ENCODE data around the gene DDX24. TPM values are rescaled to one million over a fixed set of nuclear protein-coding genes. Genes with fewer than 3 reads are reported as not detected.

The DDX24 gene
- polyA plus RNA-seq, 2 donors: 45.6 to 58.3 TPM

DNA sequence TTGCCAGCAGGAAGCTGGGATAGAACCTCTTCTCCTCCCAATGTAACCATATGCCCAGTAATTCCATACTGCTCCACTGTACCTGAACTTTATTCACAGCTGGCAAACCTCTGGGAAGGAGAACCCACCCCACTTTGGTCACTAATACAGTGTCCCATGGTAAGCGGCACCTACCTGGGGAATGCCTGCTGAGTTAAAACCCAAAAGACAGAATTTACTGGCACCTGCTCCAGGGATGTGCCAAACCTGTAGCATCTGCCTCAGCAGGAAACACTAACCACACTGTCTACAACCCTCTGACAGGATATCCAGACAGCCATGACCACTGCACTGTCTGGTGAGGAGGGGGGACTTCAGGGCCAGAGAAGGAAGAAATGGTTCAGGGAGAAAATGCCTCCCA, 26.6 kb downstream of the DDX24 start:
- Histone ChIP-seq H3K27ac (ENCODE audit: low read depth in 2 of 2, low read length in 1 of 2) (no peak overlapping the region), H3K4me1 (ENCODE audit: control insufficient read depth in 2 of 2, insufficient read depth in 2 of 2, low read length in 1 of 2) (no peaks in the 10 kb centered on the region), H3K27me3 (ENCODE audit: control insufficient read depth in 1 of 2, insufficient read depth in 2 of 2, low read length in 2 of 2) (no peaks in the 10 kb centered on the region), H3K4me3 (ENCODE audit: low read depth in 1 of 2, low read length in 2 of 2) (no peak overlapping the region), H3K9me3 (ENCODE audit: control insufficient read depth in 2 of 2, insufficient read depth in 1 of 2, low read depth in 1 of 2, low read length in 1 of 2) (no peaks in the 10 kb centered on the region), H3K36me3 (ENCODE audit: control insufficient read depth in 2 of 2, insufficient read depth in 2 of 2, low read length in 1 of 2) (peaks cover 32 to 42% of the 10 kb centered on the region in 2 donors)
- 93 to 97% methylated on average over 1 of the region's 1 CpG for WGBS, 2 donors

DNA sequence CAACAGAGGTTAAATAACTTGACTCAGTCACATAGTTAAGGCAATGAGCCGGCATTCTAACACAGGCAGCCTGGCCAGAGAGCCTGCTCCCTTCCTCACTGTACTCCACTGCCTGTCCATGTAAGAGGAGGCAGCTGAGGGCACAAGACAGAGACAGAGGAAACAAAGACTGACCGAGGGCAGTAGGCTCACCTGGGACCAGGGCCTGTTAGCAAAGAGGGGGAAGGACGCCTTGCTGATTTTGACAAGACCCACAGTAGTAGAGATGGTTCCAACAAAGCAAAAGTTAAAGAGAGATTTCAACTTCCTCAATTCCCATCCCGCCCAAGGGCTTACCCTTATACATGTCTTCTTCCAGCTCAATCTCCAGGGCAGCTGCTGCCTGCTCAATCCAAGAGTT, 28.3 kb downstream of the DDX24 start:
- Histone ChIP-seq H3K27ac (ENCODE audit: low read depth in 2 of 2, low read length in 1 of 2) (no peak overlapping the region), H3K4me3 (ENCODE audit: low read depth in 1 of 2, low read length in 2 of 2) (no peak overlapping the region), H3K4me1 (ENCODE audit: control insufficient read depth in 2 of 2, insufficient read depth in 2 of 2, low read length in 1 of 2) (no peaks in the 10 kb centered on the region), H3K9me3 (ENCODE audit: control insufficient read depth in 2 of 2, insufficient read depth in 1 of 2, low read depth in 1 of 2, low read length in 1 of 2) (no peaks in the 10 kb centered on the region), H3K27me3 (ENCODE audit: control insufficient read depth in 1 of 2, insufficient read depth in 2 of 2, low read length in 2 of 2) (no peaks in the 10 kb centered on the region), H3K36me3 (ENCODE audit: control insufficient read depth in 2 of 2, insufficient read depth in 2 of 2, low read length in 1 of 2) (peaks cover 36 to 50% of the 10 kb centered on the region in 2 donors)
- whole genome bisulfite sequencing, 2 donors: 91 to 93% methylated on average over 4 of the region's 4 CpGs

DNA sequence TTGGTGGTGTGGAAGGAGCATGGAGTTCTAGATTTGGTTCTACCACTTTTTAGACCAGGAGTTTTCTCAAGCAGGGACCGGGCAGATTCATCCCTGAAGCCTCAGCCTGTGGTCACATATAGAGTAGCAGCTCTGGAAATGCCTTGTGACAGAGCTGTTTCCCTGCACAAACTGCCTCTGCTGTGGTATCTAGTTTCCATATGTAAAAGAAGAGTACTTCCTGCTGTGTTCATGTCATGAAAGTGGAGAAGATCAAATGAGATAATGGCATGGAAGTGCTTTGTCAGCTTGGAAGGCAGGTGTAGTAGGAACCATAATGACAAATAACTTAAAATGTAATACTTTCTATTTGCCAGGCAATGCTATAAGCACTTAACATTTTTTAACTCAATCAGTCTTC, 28.8 kb downstream of the DDX24 start:
- 86 to 97% methylated on average over 1 of the region's 1 CpG for WGBS, 2 donors
- H3K9me3 ChIP-seq (ENCODE audit: control insufficient read depth in 2 of 2, insufficient read depth in 1 of 2, low read depth in 1 of 2, low read length in 1 of 2): no peaks in the 10 kb centered on the region
- no peak overlapping the region for H3K4me3 ChIP-seq (ENCODE audit: low read depth in 1 of 2, low read length in 2 of 2)
- H3K4me1 ChIP-seq (ENCODE audit: control insufficient read depth in 2 of 2, insufficient read depth in 2 of 2, low read length in 1 of 2): no peaks in the 10 kb centered on the region
- peaks cover 37 to 53% of the 10 kb centered on the region in 2 donors for H3K36me3 ChIP-seq (ENCODE audit: control insufficient read depth in 2 of 2, insufficient read depth in 2 of 2, low read length in 1 of 2)
- no peak overlapping the region for H3K27ac ChIP-seq (ENCODE audit: low read depth in 2 of 2, low read length in 1 of 2)
- no peaks in the 10 kb centered on the region for H3K27me3 ChIP-seq (ENCODE audit: control insufficient read depth in 1 of 2, insufficient read depth in 2 of 2, low read length in 2 of 2)

DNA sequence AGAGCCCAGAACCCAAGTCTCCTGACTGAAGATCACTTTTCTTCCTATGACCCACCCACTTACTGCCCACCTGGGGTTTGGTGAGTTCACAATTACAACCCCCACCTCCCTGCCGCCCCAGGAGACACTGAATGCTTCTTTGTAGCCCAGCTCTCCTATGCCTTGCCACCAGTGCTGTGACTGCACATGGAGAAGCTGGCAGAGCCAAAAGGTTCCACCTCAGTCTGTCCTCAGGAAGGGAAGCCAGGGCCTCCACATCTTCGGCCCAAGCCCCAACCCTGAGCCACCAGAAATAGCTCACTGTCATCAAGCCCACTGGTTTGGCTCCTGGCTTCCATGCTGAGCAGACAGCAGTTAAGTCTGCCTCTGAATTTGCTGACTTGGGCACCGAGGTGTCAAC, 29.2 kb downstream of the DDX24 start:
- H3K9me3 ChIP-seq (ENCODE audit: control insufficient read depth in 2 of 2, insufficient read depth in 1 of 2, low read depth in 1 of 2, low read length in 1 of 2): no peaks in the 10 kb centered on the region
- 81 to 83% methylated on average over 3 of the region's 3 CpGs for WGBS, 2 donors
- H3K36me3 ChIP-seq (ENCODE audit: control insufficient read depth in 2 of 2, insufficient read depth in 2 of 2, low read length in 1 of 2): peaks cover 41 to 56% of the 10 kb centered on the region in 2 donors
- no peaks in the 10 kb centered on the region for H3K4me1 ChIP-seq (ENCODE audit: control insufficient read depth in 2 of 2, insufficient read depth in 2 of 2, low read length in 1 of 2)
- H3K4me3 ChIP-seq (ENCODE audit: low read depth in 1 of 2, low read length in 2 of 2): no peak overlapping the region
- no peak overlapping the region for H3K27ac ChIP-seq (ENCODE audit: low read depth in 2 of 2, low read length in 1 of 2)
- H3K27me3 ChIP-seq (ENCODE audit: control insufficient read depth in 1 of 2, insufficient read depth in 2 of 2, low read length in 2 of 2): no peaks in the 10 kb centered on the region

DNA sequence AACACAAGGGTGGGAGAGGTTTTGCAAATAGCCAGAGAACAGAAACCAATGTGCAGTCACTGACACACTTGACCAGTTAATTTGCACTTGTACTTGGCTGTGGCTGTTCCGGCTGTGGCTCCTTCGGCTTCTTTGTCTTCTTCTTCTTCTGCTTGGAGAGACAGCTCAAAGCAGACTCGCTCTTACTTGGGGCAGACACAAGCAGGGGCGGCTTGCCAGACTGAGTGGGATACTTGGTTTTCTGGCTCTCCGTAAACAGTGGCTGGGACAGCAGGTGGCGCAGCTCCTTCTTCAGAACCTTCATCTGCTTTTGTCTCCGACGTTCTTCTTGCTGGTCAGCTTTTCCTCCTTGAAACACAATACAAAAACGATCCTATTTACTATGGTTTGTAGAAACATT, 29.9 kb downstream of the DDX24 start:
- H3K36me3 ChIP-seq (ENCODE audit: control insufficient read depth in 2 of 2, insufficient read depth in 2 of 2, low read length in 1 of 2): peaks cover 40 to 55% of the 10 kb centered on the region in 2 donors
- no peaks in the 10 kb centered on the region for H3K4me1 ChIP-seq (ENCODE audit: control insufficient read depth in 2 of 2, insufficient read depth in 2 of 2, low read length in 1 of 2)
- no peaks in the 10 kb centered on the region for H3K27me3 ChIP-seq (ENCODE audit: control insufficient read depth in 1 of 2, insufficient read depth in 2 of 2, low read length in 2 of 2)
- no peak overlapping the region for H3K27ac ChIP-seq (ENCODE audit: low read depth in 2 of 2, low read length in 1 of 2)
- WGBS, 2 donors: 53 to 57% methylated on average over 9 of the region's 9 CpGs
- H3K9me3 ChIP-seq (ENCODE audit: control insufficient read depth in 2 of 2, insufficient read depth in 1 of 2, low read depth in 1 of 2, low read length in 1 of 2): no peaks in the 10 kb centered on the region
- H3K4me3 ChIP-seq (ENCODE audit: low read depth in 1 of 2, low read length in 2 of 2): no peak overlapping the region

DNA sequence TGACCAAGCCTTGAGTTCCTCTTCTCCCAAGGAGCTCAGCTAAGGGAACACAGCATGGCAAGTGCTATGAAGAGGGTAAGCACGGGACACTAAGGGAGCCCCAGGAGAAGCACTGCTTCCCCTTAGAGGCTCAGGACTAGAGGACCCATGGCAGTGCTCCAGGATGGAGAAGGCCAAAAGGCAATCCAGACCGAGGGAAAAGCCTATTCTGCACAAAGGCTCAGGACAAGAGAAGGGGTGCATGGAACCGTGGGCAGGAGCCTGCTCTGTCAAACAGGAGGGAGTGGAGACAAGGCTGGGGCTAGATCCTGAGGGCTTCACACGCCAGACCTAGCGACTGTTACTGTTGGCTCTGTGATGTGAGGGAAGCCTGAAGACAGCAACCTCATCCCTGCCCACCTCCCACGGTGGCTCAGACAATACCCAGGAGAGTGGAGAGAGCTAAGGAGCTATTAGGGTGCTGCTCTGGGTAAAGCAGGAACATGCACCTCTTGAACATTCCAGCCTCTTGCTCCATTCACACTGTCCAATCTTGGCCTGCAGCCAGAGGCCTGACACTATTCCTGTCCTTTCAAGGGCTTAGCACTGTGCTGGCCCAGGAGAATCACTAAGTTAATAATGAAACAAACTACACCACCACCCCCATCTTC, 30.6 kb downstream of the DDX24 start:
- H3K27me3 ChIP-seq (ENCODE audit: control insufficient read depth in 1 of 2, insufficient read depth in 2 of 2, low read length in 2 of 2): no peaks in the 10 kb centered on the region
- H3K4me1 ChIP-seq (ENCODE audit: control insufficient read depth in 2 of 2, insufficient read depth in 2 of 2, low read length in 1 of 2): no peaks in the 10 kb centered on the region
- H3K36me3 ChIP-seq (ENCODE audit: control insufficient read depth in 2 of 2, insufficient read depth in 2 of 2, low read length in 1 of 2): peaks cover 39 to 60% of the 10 kb centered on the region in 2 donors
- H3K9me3 ChIP-seq (ENCODE audit: control insufficient read depth in 2 of 2, insufficient read depth in 1 of 2, low read depth in 1 of 2, low read length in 1 of 2): no peaks in the 10 kb centered on the region
- 88 to 89% methylated on average over 6 of the region's 6 CpGs for WGBS, 2 donors
- H3K27ac ChIP-seq (ENCODE audit: low read depth in 2 of 2, low read length in 1 of 2): no peak overlapping the region
- no peak overlapping the region for H3K4me3 ChIP-seq (ENCODE audit: low read depth in 1 of 2, low read length in 2 of 2)

DNA sequence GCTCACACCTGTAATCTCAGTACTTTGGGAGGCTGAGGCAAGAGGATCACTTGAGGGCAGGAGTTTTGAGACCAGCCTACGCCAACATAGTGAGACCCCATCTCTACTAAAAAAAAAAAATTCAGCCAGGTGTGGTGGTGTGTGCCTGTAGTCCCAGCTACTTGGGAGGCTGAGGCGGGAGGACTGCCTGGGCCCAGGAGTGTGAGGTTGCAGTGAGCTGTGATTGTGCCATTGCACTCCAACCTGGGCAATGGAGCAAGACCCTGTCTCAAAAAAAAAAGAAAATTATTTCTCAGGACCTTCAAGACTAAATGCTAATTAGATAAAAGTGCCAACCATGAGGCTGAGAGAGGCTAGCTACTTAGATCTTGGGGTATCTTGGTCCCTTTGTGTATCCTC, 31.4 kb downstream of the DDX24 start:
- Histone ChIP-seq H3K4me3 (ENCODE audit: low read depth in 1 of 2, low read length in 2 of 2) (no peak overlapping the region), H3K36me3 (ENCODE audit: control insufficient read depth in 2 of 2, insufficient read depth in 2 of 2, low read length in 1 of 2) (peaks cover 39 to 55% of the 10 kb centered on the region in 2 donors), H3K9me3 (ENCODE audit: control insufficient read depth in 2 of 2, insufficient read depth in 1 of 2, low read depth in 1 of 2, low read length in 1 of 2) (no peaks in the 10 kb centered on the region), H3K27ac (ENCODE audit: low read depth in 2 of 2, low read length in 1 of 2) (no peak overlapping the region), H3K4me1 (ENCODE audit: control insufficient read depth in 2 of 2, insufficient read depth in 2 of 2, low read length in 1 of 2) (no peaks in the 10 kb centered on the region), H3K27me3 (ENCODE audit: control insufficient read depth in 1 of 2, insufficient read depth in 2 of 2, low read length in 2 of 2) (no peaks in the 10 kb centered on the region)
- WGBS, 2 donors: 84 to 90% methylated on average over 2 of the region's 2 CpGs

DNA sequence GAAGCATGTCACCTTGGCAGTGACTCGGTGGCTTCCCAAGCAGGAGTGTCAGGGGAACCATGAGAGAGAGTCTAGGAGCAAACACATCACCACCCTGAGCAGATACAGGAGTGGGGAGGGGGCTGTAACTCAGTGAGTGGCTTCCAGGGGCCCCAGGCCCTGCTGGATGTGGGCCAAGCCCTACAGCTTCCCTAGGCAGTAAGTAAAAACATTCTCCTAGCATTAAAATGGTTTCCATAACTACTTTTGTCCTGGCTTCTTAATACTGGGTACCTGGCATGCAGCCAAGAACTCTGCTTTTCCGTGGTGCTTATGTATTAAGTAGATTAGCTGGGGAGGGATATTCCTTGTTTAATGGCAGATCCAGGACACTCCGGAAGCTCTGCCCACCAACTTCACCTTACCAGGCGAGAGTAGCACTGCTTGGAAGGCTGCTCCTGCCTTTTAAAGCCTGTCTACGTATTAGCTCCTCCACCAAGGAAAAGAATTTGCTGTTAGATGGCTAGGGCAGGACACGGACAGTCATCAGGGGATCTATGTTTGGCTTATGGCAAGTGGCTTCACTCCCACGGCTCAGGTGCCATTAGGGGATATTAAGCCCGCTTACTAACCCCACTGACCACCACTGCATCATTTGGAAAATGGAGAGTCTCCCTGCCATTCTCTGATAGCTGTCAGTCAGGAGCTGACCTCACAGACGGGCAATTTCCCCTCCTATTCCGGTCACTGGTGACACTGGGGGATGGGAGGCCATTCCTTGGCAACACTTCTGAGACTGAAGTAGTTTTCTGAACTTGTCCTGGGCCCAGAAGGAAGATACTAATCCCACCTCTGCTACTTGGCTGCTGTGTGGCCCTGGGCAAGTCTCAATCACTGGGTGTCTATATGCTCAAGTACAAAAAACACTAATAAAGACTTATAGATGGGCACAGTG, 32.0 kb downstream of the DDX24 start:
- Histone ChIP-seq H3K4me1 (ENCODE audit: control insufficient read depth in 2 of 2, insufficient read depth in 2 of 2, low read length in 1 of 2) (no peaks in the 10 kb centered on the region), H3K36me3 (ENCODE audit: control insufficient read depth in 2 of 2, insufficient read depth in 2 of 2, low read length in 1 of 2) (peaks cover 32 to 56% of the 10 kb centered on the region in 2 donors), H3K9me3 (ENCODE audit: control insufficient read depth in 2 of 2, insufficient read depth in 1 of 2, low read depth in 1 of 2, low read length in 1 of 2) (no peaks in the 10 kb centered on the region), H3K4me3 (ENCODE audit: low read depth in 1 of 2, low read length in 2 of 2) (no peak overlapping the region), H3K27ac (ENCODE audit: low read depth in 2 of 2, low read length in 1 of 2) (no peak overlapping the region), H3K27me3 (ENCODE audit: control insufficient read depth in 1 of 2, insufficient read depth in 2 of 2, low read length in 2 of 2) (no peaks in the 10 kb centered on the region)
- 74 to 80% methylated on average over 10 of the region's 10 CpGs for WGBS, 2 donors

DNA sequence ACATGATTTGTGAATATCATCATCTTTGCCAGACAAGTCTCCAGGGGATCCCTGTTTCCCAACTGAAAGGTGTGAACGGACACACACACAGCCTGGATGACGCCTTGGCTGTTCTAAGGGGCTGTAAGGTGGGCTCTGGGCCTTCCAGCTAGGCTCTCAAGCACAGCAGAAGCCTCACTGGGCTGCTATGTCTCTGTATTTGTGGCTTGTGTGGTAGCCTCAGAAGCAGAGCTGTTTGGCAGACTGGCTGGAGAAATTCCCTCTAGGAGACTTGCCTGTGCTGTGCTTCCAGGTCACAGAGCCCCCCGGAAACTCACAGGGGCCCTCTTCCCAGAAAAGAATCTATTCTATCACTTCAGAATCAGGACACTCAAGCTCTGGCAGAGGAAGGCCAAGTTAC, 33.4 kb downstream of the DDX24 start:
- Histone ChIP-seq H3K27me3 (ENCODE audit: control insufficient read depth in 1 of 2, insufficient read depth in 2 of 2, low read length in 2 of 2) (no peaks in the 10 kb centered on the region), H3K4me1 (ENCODE audit: control insufficient read depth in 2 of 2, insufficient read depth in 2 of 2, low read length in 1 of 2) (peaks cover 0 to 3% of the 10 kb centered on the region in 2 donors), H3K27ac (ENCODE audit: low read depth in 2 of 2, low read length in 1 of 2) (no peak overlapping the region), H3K4me3 (ENCODE audit: low read depth in 1 of 2, low read length in 2 of 2) (no peak overlapping the region), H3K36me3 (ENCODE audit: control insufficient read depth in 2 of 2, insufficient read depth in 2 of 2, low read length in 1 of 2) (peaks cover 23 to 57% of the 10 kb centered on the region in 2 donors), H3K9me3 (ENCODE audit: control insufficient read depth in 2 of 2, insufficient read depth in 1 of 2, low read depth in 1 of 2, low read length in 1 of 2) (no peaks in the 10 kb centered on the region)
- WGBS, 2 donors: 90 to 93% methylated on average over 3 of the region's 3 CpGs

Data from esophagus (tissue), 2 donors.